Measurements from ENCODE around the gene IQCH.

The IQCH gene

GRCh38 chr15:67501177-67501835 lies 246.7 kb downstream of the IQCH start:
- peak; percentile 37 for DNase-seq (ENCODE audit: low read depth, low spot score)

- DNase-seq (ENCODE audit: low read depth, low spot score), result peak; percentile 37
These were observed 247.4 kb downstream of the IQCH start for GRCh38 chr15:67501836-67502461.

GRCh38 chr15:67504056-67504455 lies 249.5 kb downstream of the IQCH start:
- no peak for DNase-seq (ENCODE audit: low read depth, low spot score)

GRCh38 chr15:67504796-67505195 lies 250.2 kb downstream of the IQCH start:
- no peak for DNase-seq (ENCODE audit: low read depth, low spot score)

GRCh38 chr15:67505675-67506572 lies 251.3 kb downstream of the IQCH start:
- DNase-seq (ENCODE audit: low read depth, low spot score), result no peak

GRCh38 chr15:67506775-67507747 lies 252.5 kb downstream of the IQCH start:
- DNase-seq (ENCODE audit: low read depth, low spot score), result no peak

- no peak for DNase-seq (ENCODE audit: low read depth, low spot score)
These were observed 253.8 kb downstream of the IQCH start for GRCh38 chr15:67508407-67508806.

GRCh38 chr15:67509918-67510317 lies 255.3 kb downstream of the IQCH start:
- DNase-seq (ENCODE audit: low read depth, low spot score), result no peak

GRCh38 chr15:67510597-67511190 lies 256.1 kb downstream of the IQCH start:
- DNase-seq (ENCODE audit: low read depth, low spot score), result peak; percentile 61

GRCh38 chr15:67511606-67512005 lies 257.0 kb downstream of the IQCH start:
- DNase-seq (ENCODE audit: low read depth, low spot score), result no peak

GRCh38 chr15:67512140-67512539 lies 257.6 kb downstream of the IQCH start:
- DNase-seq (ENCODE audit: low read depth, low spot score), result no peak

- no peak for DNase-seq (ENCODE audit: low read depth, low spot score)
These were observed 258.5 kb downstream of the IQCH start for GRCh38 chr15:67512933-67513714.

GRCh38 chr15:67515090-67515489 lies 260.5 kb downstream of the IQCH start:
- no peak for DNase-seq (ENCODE audit: low read depth, low spot score)

- no peak for DNase-seq (ENCODE audit: low read depth, low spot score)
These were observed 261.0 kb downstream of the IQCH start for GRCh38 chr15:67515557-67515956.

- peak; percentile 12 for DNase-seq (ENCODE audit: low read depth, low spot score)
These were observed 265.9 kb downstream of the IQCH start for GRCh38 chr15:67520321-67521028.

GRCh38 chr15:67521029-67521782 lies 266.6 kb downstream of the IQCH start, which contains the start of gene C15orf61:
Gene C15orf61, plus strand, starts transcription at chr15:67521131. Its CDS starts 118 bp downstream, at chr15:67521249.
- DNase-seq (ENCODE audit: low read depth, low spot score), result peak; percentile 92

GRCh38 chr15:67521783-67522568 lies 267.4 kb downstream of the IQCH start:
- DNase-seq (ENCODE audit: low read depth, low spot score), result peak; percentile 25

- DNase-seq (ENCODE audit: low read depth, low spot score), result no peak
These were observed 268.7 kb downstream of the IQCH start for GRCh38 chr15:67523330-67523729.

Data from astrocyte of the hippocampus (primary cell).